Skin epidermis (tissue), 12 donors: ENCODE results near the gene IL17C.
A peak's percentile ranks its signal among the peaks of the same experiment; 100 is the strongest.

Experiments
- H3K27ac ChIP-seq, 21 experiments: fragments of 200-600 bp; sonication (generic) in 11 of 21; one replicate each; pipeline ENCODE4 v1.5.0; 2020; ENCODE audit warnings: mild to moderate bottlenecking in 3 of 21, inconsistent platforms in 2 of 21, moderate library complexity in 2 of 21
- H3K4me3 ChIP-seq, 7 experiments: fragments of 200-600 bp; sonication (generic) in 2 of 7; one replicate each; pipeline ENCODE4 v1.5.0; 2020; ENCODE audit warnings: inconsistent platforms in 2 of 7, mild to moderate bottlenecking in 2 of 7, moderate library complexity in 1 of 7

The IL17C gene

DNA sequence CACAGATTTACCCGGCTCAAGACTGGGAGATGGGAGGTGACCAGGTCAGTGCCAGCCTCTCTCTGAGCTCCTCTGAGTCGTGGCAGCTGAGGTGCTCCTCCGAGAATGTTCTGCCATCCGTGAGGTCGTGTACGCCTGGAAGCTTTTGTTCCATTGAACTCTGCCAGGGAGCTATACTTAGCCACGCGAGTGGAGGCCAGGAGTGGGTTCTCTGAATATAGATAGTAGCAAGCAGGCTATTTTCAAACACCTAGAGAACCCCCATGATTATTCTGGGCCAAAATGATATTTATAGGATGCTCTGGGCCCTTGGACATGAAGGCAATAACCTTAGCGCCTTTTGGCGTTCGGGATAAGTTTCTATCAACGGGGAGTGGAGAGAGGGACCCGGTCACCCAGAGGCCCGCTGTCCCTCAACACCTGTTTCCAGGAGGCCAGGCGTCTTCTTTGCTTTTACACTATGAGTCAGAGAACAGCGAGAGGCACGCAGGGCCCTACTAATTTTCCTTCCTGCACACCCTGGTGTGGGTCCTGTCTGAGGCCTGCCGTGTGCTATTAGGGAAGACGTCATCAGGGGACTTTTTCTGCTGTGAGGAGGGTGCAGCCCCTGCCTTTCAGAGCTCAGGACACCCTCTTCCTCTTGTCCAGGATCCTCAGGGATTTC, 35.5 kb downstream of the IL17C start:
- no peak overlapping the region for H3K4me3 ChIP-seq
- no peak overlapping the region for H3K27ac ChIP-seq

DNA sequence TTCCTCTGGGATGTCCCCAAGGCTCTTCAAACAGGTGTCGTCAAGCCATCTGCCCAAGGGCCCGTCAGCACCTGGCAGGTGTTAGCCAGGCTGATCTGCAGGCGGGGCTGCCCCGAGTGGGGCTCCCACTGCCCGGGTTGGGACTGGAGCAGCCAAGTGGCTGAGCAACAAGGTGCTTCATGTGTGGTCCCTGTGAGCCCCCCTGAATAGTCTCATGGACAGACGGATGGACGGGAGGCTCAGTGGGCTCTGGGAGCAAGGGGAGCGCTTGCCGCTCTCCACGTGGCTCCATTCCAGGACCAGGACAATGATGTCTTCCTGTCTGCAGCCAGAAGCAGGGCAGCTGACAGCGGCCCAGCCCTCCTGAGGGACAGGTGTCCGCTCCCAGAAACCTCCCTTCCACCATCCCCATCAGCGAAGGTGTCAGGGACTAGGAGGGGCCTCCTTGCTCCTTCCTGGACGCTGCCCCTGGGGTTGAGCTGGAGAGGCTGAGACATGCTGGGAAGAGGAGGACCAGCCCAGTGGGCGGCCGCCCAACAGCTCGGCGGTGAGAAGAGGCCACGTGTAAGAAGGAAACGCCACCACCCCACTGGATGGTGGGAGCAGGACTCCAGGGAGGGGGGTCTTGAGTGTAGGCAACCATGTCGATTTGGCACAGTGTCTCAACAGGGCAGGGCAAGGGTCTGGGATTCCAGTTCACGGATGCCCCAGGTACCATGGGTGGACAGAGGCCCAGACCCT, 38.3 kb downstream of the IL17C start:
- no peak overlapping the region for H3K27ac ChIP-seq
- no peak overlapping the region for H3K4me3 ChIP-seq

DNA sequence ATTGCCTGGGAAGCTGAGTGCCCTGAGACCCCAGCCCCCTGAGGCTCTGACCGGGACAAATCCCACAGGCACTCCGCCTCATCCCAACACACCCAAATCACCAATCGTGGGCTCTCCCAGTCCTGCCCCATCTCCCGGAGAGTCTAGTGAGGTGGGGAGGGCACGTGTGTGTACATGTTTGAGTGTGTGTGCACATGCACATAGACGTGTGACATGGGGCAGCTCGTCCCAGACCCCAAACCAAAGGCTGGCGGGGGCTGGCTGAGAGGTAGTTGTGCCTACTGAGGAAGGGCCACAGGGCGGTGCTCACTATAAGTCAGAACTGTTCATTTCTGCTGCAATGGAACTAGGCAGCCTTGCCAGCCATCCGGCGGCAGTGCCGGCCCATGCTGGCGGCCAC, 39.3 kb downstream of the IL17C start:
- Histone ChIP-seq H3K4me3 (no peak overlapping the region), H3K27ac (no peak overlapping the region)

- Histone ChIP-seq H3K4me3 (no peak overlapping the region), H3K27ac (no peak overlapping the region)
Measured at GRCh38 chr16:88678224-88678979, 40.0 kb downstream of the IL17C start.

GRCh38 chr16:88680554-88681083, 42.2 kb downstream of the IL17C start:
- Histone ChIP-seq H3K27ac (peak overlapping the region in 3 of 21 experiments; percentile 81 to 88 (median 87)), H3K4me3 (no peak overlapping the region)

DNA sequence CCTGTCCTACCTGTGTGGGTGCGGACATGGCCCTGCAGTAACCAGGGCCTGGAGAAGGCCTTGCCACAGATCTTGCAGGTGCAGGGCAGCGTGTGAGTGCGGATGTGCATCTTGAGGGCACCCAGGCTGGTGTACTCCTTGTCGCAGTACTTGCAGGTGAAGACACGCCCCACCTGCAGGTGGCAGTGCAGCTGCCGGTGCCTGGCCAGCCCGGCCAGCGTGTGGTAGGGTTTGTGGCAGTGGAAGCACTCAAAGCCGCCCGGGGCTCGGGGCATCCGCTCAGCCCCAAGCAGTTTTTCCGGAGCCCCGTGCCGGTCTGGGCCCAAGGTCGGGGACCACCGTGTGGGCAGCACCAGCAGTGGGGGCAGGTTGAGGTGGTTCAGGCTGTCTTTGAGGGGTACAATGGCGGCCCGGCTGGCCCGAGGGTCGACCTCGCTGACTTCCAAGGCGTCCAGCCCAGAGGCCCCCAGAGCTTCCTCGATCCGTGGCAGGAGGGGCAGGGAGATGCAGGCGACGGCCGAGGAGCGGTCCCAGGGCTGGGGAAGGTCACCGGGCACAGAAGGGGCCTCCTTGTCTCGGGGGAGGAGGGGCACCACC, 42.8 kb downstream of the IL17C start:
- Histone ChIP-seq H3K4me3 (no peak overlapping the region), H3K27ac (peak overlapping the region in 13 of 21 experiments; percentile 18 to 92 (median 72))

DNA sequence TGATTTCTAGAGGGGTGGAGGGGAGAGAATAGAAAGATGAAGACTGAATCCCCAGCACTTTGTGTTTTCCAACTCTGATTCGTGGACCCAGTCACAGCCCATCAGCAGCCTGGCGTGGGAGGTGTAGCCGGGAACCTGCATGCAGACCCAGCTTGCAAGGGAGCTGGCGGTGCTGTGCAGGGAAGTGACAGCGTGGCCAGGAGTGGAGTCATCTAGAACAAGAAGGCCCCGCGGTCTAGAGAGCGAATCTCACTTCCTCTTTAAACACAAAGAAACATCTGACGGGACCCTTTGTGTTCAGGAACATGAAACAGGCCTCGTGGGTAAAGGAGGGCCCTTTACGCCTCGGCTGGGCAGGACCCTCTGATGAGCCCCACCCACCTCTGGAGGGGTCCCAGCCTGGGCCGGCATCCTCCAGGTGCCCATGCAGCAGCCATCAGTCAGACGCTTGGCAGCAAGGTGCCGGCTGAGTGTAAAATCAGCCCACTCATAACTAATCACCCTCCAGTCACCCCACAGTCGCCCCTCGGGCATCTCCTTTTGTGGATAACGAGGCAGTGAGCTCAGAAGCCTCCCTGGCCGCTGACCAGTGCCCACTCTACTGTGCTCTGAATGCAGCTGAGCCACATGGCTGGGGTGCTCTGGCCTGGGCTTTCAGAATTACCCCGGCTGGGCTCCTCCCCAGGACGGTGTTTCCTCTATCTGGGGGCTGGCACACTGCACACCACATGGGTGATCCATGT, 43.5 kb downstream of the IL17C start:
- Histone ChIP-seq H3K4me3 (no peak overlapping the region), H3K27ac (peak overlapping the region in 18 of 21 experiments; percentile 42 to 92 (median 72))

DNA sequence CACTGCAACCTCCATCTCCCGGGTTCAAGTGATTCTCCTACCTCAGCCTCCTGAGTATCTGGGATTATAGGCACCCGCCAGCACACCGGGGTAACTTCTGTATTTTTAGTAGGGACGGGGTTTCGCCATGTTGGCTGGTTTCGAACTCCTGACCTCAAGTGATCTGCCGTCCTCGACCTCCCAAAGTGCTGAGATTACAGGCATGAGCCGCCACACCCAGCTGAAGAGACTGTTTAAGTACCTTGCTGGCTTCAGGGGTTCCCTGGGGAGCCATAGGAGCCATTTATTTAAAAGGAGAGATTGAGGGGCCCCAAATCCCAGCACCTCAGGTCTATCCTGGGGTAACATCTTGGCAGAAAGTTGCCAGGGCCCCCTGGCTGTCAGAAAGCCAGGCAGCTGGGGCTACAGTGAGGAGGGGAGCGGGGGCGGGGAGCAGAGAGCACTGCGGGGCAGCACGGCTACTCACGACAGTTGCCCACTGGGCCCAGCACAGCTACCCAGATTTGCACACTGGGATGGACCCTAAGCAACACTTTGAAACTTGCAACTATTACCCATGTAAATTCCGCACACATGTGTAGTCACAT, 46.3 kb downstream of the IL17C start:
- peak overlapping the region in 2 of 21 experiments; percentile 80 to 82 for H3K27ac ChIP-seq
- H3K4me3 ChIP-seq, result peak overlapping the region in 1 of 7 experiments; percentile 58

DNA sequence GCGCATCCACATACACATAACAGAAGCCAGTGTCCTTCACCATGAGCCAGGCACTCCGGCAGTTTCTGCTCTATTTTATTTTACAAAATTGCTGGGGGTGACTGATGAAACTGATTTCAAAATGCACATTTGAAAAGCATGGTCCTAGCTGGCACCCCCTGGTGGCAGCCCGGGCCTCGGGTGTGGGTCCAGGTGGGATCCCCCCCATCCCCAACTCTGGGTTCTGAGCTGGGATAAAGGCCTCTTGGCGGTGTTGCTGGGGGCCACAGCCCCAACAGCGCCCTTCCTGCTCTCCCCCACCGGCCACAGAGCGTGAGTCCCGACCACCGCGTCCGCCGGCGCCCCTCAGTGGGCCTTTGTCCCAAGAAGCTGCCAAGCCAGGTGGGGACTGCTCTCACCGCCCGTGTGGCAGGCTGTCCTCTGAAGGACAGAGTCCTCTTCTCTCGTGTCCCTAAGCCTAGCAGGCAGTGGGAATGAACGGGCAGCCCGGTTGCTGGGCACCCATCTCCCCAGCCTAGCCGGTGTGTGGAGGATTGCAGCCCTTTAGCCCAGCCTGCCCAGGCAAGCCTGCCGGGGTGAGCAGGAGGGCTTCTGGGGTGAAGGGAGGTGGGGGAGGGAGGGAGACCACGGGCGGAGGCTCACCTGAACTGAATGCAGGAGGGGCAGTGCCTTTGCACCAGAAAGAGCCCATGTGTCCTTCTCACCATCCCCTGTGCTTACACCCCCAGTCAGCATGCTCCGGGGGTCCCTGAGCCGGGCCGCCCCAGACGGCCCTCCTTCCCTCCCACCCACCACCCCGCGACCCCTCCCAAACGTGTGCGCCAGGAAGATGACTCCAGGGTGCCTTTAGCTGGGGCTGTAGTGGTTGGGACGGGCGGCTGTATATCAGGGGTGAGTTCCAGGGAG, 47.0 kb downstream of the IL17C start:
- H3K27ac ChIP-seq, result peak overlapping the region in 14 of 21 experiments; percentile 12 to 84 (median 74)

GRCh38 chr16:88686062-88686438, 47.7 kb downstream of the IL17C start:
- Histone ChIP-seq H3K27ac (peak overlapping the region in 16 of 21 experiments; percentile 12 to 84 (median 70)), H3K4me3 (peak overlapping the region; percentile 40 to 58 (median 51))

More for the DNA sequence above, 47.0 kb downstream of the IL17C start:
- peak overlapping the region; percentile 40 to 58 (median 51) for H3K4me3 ChIP-seq

GRCh38 chr16:88686439-88687253, 48.3 kb downstream of the IL17C start, which contains the start of gene SNAI3:
Gene SNAI3 (minus strand): TSS chr16:88686507. CDS start chr16:88686406, 101 bp downstream.
- Histone ChIP-seq H3K4me3 (peak within 1 kb of the TSS; percentile 40 to 58 (median 51)), H3K27ac (peak within 1 kb of the TSS in 16 of 21 experiments; percentile 12 to 84 (median 70))

- H3K4me3 ChIP-seq, result no peak overlapping the region
- H3K27ac ChIP-seq, result no peak overlapping the region
Measured at GRCh38 chr16:88687254-88687576, 48.8 kb downstream of the IL17C start.

DNA sequence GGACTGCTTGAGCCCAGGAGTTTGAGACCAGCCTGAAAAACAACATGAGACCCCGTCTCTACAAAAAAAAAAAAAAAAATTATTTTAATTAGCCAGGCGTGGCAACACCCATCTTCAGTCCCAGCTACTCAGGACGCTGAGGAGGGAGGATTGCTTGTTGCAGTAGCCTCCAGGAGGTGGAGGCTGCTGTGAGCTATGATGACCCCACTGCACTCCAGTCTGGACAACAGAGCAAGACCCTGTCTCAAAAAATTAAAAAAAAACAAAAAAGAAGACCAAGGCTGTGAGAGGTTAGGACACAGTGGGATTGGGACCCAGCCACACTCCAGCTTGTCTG, 49.3 kb downstream of the IL17C start:
- Histone ChIP-seq H3K27ac (no peak overlapping the region), H3K4me3 (no peak overlapping the region)

GRCh38 chr16:88688013-88688778, 49.8 kb downstream of the IL17C start:
- Histone ChIP-seq H3K4me3 (no peak overlapping the region), H3K27ac (no peak overlapping the region)
